ENCODE data around the gene SYCP3. TPM values are rescaled to one million over a fixed set of nuclear protein-coding genes. Genes with fewer than 3 reads are reported as not detected.

SYCP3 gene
- total RNA-seq, 1 donor from 2014 or later = 0.04 TPM

DNA sequence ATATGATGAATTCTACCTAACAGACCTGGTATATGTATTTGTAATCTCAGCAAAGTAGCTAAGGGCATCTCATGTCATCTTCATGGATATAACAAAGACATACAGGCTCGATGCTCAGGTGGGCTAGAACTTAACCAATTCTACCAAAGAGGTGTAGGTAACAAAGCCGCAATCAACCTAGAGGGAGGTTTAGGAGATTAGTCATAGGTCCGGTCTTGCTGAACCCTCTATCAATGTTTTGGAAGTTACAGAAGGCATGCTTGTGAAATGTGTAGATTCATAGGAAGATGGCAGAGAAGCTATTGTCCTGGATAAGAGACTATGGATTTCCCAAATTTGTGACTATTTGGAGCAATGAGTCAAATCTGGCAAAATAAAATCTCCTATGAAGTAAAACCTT lies 42.6 kb upstream of the SYCP3 start:
- no peaks in the 10 kb centered on the region for H3K36me3 Mint-ChIP-seq
- Histone ChIP-seq H3K27me3 (no peaks in the 10 kb centered on the region), H3K9ac (no peak overlapping the region), H3K4me2 (no peak overlapping the region), H3K27ac (no peak overlapping the region), H3K79me2 (ENCODE audit: low read depth) (no peaks in the 10 kb centered on the region), H3K4me3 (no peak overlapping the region), H3K36me3 (no peaks in the 10 kb centered on the region), H3F3A (ENCODE audit: low read depth) (no peaks in the 10 kb centered on the region), H3K9me3 (ENCODE audit: low read depth) (no peaks in the 10 kb centered on the region), H4K20me1 (ENCODE audit: low read depth) (no peaks in the 10 kb centered on the region), H2AFZ (replicated peaks) (no peak overlapping the region), H3K4me1 (no peaks in the 10 kb centered on the region)
- H3K4me1 Mint-ChIP-seq = no peaks in the 10 kb centered on the region
- H3K9me3 Mint-ChIP-seq = no peaks in the 10 kb centered on the region
- TF ChIP-seq EZH2phosphoT487 (IDR thresholded peaks at IDR 0.05) = no peak
- TF ChIP-seq, protein P1, sequence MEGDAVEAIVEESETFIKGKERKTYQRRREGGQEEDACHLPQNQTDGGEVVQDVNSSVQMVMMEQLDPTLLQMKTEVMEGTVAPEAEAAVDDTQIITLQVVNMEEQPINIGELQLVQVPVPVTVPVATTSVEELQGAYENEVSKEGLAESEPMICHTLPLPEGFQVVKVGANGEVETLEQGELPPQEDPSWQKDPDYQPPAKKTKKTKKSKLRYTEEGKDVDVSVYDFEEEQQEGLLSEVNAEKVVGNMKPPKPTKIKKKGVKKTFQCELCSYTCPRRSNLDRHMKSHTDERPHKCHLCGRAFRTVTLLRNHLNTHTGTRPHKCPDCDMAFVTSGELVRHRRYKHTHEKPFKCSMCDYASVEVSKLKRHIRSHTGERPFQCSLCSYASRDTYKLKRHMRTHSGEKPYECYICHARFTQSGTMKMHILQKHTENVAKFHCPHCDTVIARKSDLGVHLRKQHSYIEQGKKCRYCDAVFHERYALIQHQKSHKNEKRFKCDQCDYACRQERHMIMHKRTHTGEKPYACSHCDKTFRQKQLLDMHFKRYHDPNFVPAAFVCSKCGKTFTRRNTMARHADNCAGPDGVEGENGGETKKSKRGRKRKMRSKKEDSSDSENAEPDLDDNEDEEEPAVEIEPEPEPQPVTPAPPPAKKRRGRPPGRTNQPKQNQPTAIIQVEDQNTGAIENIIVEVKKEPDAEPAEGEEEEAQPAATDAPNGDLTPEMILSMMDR (IDR thresholded peaks at IDR 0.05) = no peak
- no peak for TF ChIP-seq EZH2 (IDR thresholded peaks at IDR 0.05)
- DNase-seq (ENCODE audit: low spot score) = no peak
- H3K27me3 Mint-ChIP-seq (ENCODE audit: insufficient read depth, low read depth) = no peaks in the 10 kb centered on the region
- no peak overlapping the region for H3K4me3 Mint-ChIP-seq
- no peak overlapping the region for H3K27ac Mint-ChIP-seq

DNA sequence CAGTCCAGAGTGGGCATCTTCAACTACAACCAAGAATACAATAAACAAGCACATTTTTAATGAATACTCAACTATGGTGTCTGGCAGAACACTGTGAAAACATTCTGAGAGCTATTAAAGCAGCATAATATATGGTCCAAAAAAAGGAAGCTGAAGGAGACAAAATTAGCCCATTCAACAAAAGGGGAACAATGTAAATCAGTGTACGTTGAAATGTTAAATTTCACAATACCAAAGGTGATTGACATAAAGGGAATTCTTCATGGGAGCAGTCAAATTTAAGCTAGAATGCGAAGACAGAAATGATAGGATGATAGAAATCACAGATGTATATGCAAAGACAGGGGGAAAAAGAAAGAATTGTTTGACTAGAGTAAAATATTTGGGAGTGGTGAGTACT lies 41.3 kb upstream of the SYCP3 start:
- Histone ChIP-seq H3K27ac (no peak overlapping the region), H3K9ac (no peak overlapping the region), H3K36me3 (no peaks in the 10 kb centered on the region), H3K79me2 (ENCODE audit: low read depth) (no peaks in the 10 kb centered on the region), H2AFZ (replicated peaks) (no peak overlapping the region), H3K27me3 (no peaks in the 10 kb centered on the region), H3K9me3 (ENCODE audit: low read depth) (no peaks in the 10 kb centered on the region), H4K20me1 (ENCODE audit: low read depth) (no peaks in the 10 kb centered on the region), H3K4me3 (no peak overlapping the region), H3K4me2 (no peak overlapping the region), H3K4me1 (no peaks in the 10 kb centered on the region), H3F3A (ENCODE audit: low read depth) (no peaks in the 10 kb centered on the region)
- TF ChIP-seq EZH2 (IDR thresholded peaks at IDR 0.05) (no peak), EZH2phosphoT487 (IDR thresholded peaks at IDR 0.05) (no peak)
- TF ChIP-seq, protein P1 (IDR thresholded peaks at IDR 0.05) = no peak
- Mint-ChIP-seq H3K4me3 (no peak overlapping the region), H3K4me1 (no peaks in the 10 kb centered on the region), H3K27me3 (ENCODE audit: insufficient read depth, low read depth) (no peaks in the 10 kb centered on the region), H3K9me3 (no peaks in the 10 kb centered on the region), H3K27ac (no peak overlapping the region), H3K36me3 (no peaks in the 10 kb centered on the region)
- DNase-seq (ENCODE audit: low spot score) = no peak

DNA sequence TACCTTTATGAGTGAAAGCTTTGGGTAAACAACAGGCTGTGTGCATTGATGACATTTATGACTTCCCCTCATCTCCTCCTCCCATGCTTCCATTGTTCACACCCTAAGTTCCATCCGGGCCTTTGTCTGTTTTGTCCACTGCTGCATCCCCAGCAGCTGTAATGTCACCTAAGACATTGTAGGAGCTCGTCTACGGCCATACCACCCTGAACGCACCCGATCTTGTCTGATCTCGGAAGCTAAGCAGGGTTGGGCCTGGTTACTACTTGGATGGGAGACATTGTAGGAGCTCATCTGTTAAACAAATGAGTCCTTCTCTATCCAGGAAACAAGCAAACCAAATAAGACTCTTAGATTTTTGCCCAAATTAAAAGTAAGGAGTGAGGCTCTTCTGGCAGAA lies 40.4 kb upstream of the SYCP3 start:
- H3K27me3 ChIP-seq = no peaks in the 10 kb centered on the region

DNA sequence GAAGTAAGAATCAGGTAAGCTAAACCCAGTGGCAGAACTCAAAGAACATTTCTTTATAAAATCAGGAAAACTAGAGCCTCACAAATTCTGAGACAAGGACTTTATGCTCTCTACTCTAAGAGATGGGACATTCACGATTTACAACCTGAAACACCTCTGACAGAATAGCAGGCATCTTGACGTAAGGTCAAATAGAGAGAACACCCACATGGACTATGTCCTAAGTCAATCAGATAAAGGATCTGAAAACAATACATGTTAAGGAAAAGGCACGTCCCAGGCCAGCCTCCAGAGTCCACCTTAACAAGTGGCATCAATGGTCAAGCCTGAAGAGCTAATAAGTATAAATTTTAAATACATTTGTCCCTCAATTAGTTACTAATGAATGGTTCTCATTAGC lies 39.9 kb upstream of the SYCP3 start:
- H4K20me1 ChIP-seq (ENCODE audit: low read depth) = no peaks in the 10 kb centered on the region

More for the DNA sequence above, 40.4 kb upstream of the SYCP3 start:
- TF ChIP-seq EZH2 (IDR thresholded peaks at IDR 0.05) (no peak), EZH2phosphoT487 (IDR thresholded peaks at IDR 0.05) (no peak)
- Histone ChIP-seq H3K36me3 (no peaks in the 10 kb centered on the region), H2AFZ (replicated peaks) (no peak overlapping the region), H3K27ac (no peak overlapping the region), H3K4me1 (no peaks in the 10 kb centered on the region), H3K4me2 (no peak overlapping the region), H4K20me1 (ENCODE audit: low read depth) (no peaks in the 10 kb centered on the region), H3K79me2 (ENCODE audit: low read depth) (no peaks in the 10 kb centered on the region), H3K9me3 (ENCODE audit: low read depth) (no peaks in the 10 kb centered on the region), H3F3A (ENCODE audit: low read depth) (no peaks in the 10 kb centered on the region), H3K4me3 (no peak overlapping the region), H3K9ac (no peak overlapping the region)
- Mint-ChIP-seq H3K27ac (no peak overlapping the region), H3K36me3 (no peaks in the 10 kb centered on the region), H3K27me3 (ENCODE audit: insufficient read depth, low read depth) (no peaks in the 10 kb centered on the region), H3K4me1 (no peaks in the 10 kb centered on the region), H3K4me3 (no peak overlapping the region), H3K9me3 (no peaks in the 10 kb centered on the region)
- DNase-seq (ENCODE audit: low spot score) = no peak

More for the DNA sequence above, 39.9 kb upstream of the SYCP3 start:
- Mint-ChIP-seq H3K27ac (no peak overlapping the region), H3K27me3 (ENCODE audit: insufficient read depth, low read depth) (no peaks in the 10 kb centered on the region), H3K4me1 (no peaks in the 10 kb centered on the region), H3K4me3 (no peak overlapping the region), H3K9me3 (no peaks in the 10 kb centered on the region), H3K36me3 (no peaks in the 10 kb centered on the region)
- H2AFZ ChIP-seq (replicated peaks) = no peak overlapping the region
- H3K4me2 ChIP-seq = no peak overlapping the region
- H3F3A ChIP-seq (ENCODE audit: low read depth) = no peaks in the 10 kb centered on the region
- H3K79me2 ChIP-seq (ENCODE audit: low read depth) = no peaks in the 10 kb centered on the region
- no peak for DNase-seq (ENCODE audit: low spot score)
- no peaks in the 10 kb centered on the region for H3K27me3 ChIP-seq
- H3K9me3 ChIP-seq (ENCODE audit: low read depth) = no peaks in the 10 kb centered on the region
- H3K27ac ChIP-seq = no peak overlapping the region
- no peak overlapping the region for H3K9ac ChIP-seq
- H3K36me3 ChIP-seq = no peaks in the 10 kb centered on the region
- TF ChIP-seq EZH2phosphoT487 (IDR thresholded peaks at IDR 0.05) (no peak), EZH2 (IDR thresholded peaks at IDR 0.05) (no peak)
- TF ChIP-seq, protein P1 (IDR thresholded peaks at IDR 0.05) = no peak
- H3K4me1 ChIP-seq = no peaks in the 10 kb centered on the region
- no peak overlapping the region for H3K4me3 ChIP-seq
